Measurements from ENCODE around the gene ZC3H12A.
A peak's percentile ranks its signal among the peaks of the same experiment; 100 is the strongest.

DNA sequence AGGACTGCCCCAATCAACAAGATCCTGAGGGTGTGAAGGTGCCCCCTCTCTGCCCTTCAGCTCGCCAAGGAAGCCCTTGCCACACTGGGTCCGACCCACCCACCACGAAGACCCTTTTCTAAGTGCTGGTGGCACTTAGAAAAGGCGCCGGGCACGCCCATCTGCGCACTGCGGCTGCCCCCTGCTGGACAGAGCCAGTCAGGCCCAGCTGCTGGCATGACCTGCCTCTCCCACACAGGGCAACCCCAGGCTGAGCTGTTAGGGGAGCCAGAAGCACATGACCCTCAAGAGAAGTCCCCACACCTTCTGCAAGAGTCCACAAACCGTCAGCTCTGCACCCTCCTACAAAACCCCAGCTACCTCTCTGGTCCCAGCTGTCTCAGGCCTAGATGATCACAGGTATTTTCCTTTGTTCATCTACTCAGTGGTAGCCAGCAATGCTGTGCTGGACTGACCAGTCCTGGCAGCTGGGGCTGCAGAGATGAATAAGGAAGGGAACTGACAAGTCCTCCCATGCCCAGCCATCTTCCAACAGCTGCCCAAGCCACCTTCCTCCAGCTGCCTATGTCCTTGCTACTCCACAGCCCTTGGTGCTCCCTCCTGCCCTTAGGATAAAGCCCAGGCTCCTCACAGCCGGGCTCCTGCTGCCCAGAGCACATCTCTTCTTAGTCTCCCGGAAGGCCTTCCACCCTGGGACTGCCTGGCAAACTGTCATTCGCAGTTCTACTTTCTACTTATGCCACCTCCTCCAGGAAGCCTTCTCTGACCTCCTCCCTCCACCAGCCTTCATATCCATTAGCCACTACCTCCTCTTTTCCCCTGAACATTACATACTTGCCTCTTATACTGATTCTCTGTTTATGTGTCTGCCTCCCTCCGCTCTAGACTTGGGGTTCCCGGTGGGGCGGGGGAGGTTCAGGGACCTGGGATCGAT is 39.8 kb upstream of the ZC3H12A start:
- TF ChIP-seq POLR2A (IDR thresholded peaks at IDR 0.05; ENCODE audit: control extremely low read depth in 1 of 2, low read depth in 2 of 2, low read length in 2 of 2), result no peak
- TF ChIP-seq, protein P1, sequence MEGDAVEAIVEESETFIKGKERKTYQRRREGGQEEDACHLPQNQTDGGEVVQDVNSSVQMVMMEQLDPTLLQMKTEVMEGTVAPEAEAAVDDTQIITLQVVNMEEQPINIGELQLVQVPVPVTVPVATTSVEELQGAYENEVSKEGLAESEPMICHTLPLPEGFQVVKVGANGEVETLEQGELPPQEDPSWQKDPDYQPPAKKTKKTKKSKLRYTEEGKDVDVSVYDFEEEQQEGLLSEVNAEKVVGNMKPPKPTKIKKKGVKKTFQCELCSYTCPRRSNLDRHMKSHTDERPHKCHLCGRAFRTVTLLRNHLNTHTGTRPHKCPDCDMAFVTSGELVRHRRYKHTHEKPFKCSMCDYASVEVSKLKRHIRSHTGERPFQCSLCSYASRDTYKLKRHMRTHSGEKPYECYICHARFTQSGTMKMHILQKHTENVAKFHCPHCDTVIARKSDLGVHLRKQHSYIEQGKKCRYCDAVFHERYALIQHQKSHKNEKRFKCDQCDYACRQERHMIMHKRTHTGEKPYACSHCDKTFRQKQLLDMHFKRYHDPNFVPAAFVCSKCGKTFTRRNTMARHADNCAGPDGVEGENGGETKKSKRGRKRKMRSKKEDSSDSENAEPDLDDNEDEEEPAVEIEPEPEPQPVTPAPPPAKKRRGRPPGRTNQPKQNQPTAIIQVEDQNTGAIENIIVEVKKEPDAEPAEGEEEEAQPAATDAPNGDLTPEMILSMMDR (IDR thresholded peaks at IDR 0.05; ENCODE audit: control extremely low read depth in 1 of 3, insufficient read depth in 1 of 3, low read depth in 1 of 3, low read length in 3 of 3), result peak; percentile 94 to 98 (median 97)

All from H1 (cell line).